ENCODE data around the gene CDX2. TPM values are rescaled to one million over a fixed set of nuclear protein-coding genes. Genes with fewer than 3 reads are reported as not detected.

CDX2 gene
- total RNA-seq, 4 donors from 2014 or later = not detected

GRCh38 chr13:28000567-28000966 is 31.5 kb upstream of the CDX2 start:
- Histone ChIP-seq H3K36me3 (no peaks in the 10 kb centered on the region), H3K9me3 (no peaks in the 10 kb centered on the region), H3K4me3 (no peak overlapping the region), H3K27me3 (no peaks in the 10 kb centered on the region), H3K4me1 (peaks cover 3% of the 10 kb centered on the region), H3K27ac (no peak overlapping the region)
- 28% methylated on average over 5 of the region's 5 CpGs for WGBS
- TF ChIP-seq POLR2A (IDR thresholded peaks at IDR 0.05) (no peak), POLR2AphosphoS5 (IDR thresholded peaks at IDR 0.05) (no peak), EP300 (IDR thresholded peaks at IDR 0.05) (no peak)
- TF ChIP-seq, protein P1, sequence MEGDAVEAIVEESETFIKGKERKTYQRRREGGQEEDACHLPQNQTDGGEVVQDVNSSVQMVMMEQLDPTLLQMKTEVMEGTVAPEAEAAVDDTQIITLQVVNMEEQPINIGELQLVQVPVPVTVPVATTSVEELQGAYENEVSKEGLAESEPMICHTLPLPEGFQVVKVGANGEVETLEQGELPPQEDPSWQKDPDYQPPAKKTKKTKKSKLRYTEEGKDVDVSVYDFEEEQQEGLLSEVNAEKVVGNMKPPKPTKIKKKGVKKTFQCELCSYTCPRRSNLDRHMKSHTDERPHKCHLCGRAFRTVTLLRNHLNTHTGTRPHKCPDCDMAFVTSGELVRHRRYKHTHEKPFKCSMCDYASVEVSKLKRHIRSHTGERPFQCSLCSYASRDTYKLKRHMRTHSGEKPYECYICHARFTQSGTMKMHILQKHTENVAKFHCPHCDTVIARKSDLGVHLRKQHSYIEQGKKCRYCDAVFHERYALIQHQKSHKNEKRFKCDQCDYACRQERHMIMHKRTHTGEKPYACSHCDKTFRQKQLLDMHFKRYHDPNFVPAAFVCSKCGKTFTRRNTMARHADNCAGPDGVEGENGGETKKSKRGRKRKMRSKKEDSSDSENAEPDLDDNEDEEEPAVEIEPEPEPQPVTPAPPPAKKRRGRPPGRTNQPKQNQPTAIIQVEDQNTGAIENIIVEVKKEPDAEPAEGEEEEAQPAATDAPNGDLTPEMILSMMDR (IDR thresholded peaks at IDR 0.05) = no peak
- DNase-seq (ENCODE audit: low spot score in 2 of 2) = no peak

- H3K9me3 ChIP-seq = no peaks in the 10 kb centered on the region
- 44% methylated on average over 7 of the region's 7 CpGs for WGBS
- no peaks in the 10 kb centered on the region for H3K36me3 ChIP-seq
- peaks cover 3% of the 10 kb centered on the region for H3K4me1 ChIP-seq
- H3K27me3 ChIP-seq = no peaks in the 10 kb centered on the region
- DNase-seq (ENCODE audit: low spot score in 2 of 2) = no peak
- H3K27ac ChIP-seq = no peak overlapping the region
- no peak overlapping the region for H3K4me3 ChIP-seq
- TF ChIP-seq, protein P1 (IDR thresholded peaks at IDR 0.05) = no peak
- no peak for TF ChIP-seq EP300 (IDR thresholded peaks at IDR 0.05)
- no peak for TF ChIP-seq POLR2A (IDR thresholded peaks at IDR 0.05)
- no peak for TF ChIP-seq POLR2AphosphoS5 (IDR thresholded peaks at IDR 0.05)
Measured at GRCh38 chr13:27997904-27998522, 28.9 kb upstream of the CDX2 start.

DNA sequence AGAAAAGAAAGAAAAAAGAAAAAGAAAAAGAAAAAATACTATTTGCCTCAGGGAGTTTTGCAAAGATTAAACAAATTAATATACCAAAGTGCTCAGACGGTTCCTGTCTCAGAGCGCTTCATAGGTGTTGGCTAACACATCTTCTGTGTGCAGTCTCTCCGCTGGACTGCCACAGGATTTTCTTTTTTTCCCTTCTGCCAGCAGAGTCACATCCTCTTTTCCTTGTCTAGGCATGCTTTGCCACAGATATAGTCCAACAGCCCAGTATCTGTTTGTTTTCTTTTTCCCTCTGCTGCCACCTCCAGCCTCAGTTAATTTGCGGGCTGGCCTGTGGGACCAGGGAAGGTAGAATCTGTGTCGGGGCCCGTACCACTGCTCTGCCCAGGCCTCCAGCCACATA is 22.8 kb upstream of the CDX2 start:
- 58% methylated on average over 6 of the region's 6 CpGs for WGBS
- Histone ChIP-seq H3K4me3 (no peak overlapping the region), H3K9me3 (no peaks in the 10 kb centered on the region), H3K4me1 (no peaks in the 10 kb centered on the region), H3K27me3 (peaks cover 35% of the 10 kb centered on the region), H3K27ac (no peak overlapping the region), H3K36me3 (no peaks in the 10 kb centered on the region)
- TF ChIP-seq, protein P1 (IDR thresholded peaks at IDR 0.05) = no peak
- TF ChIP-seq POLR2A (IDR thresholded peaks at IDR 0.05) = no peak
- TF ChIP-seq EP300 (IDR thresholded peaks at IDR 0.05) = no peak
- no peak for TF ChIP-seq POLR2AphosphoS5 (IDR thresholded peaks at IDR 0.05)
- no peak for DNase-seq (ENCODE audit: low spot score in 2 of 2)

- Histone ChIP-seq H3K4me3 (no peak within 1 kb of the TSS), H3K9me3 (no peaks in the 10 kb centered on the region), H3K27me3 (peaks cover 56% of the 10 kb centered on the region), H3K27ac (no peak within 1 kb of the TSS), H3K36me3 (no peaks in the 10 kb centered on the region), H3K4me1 (no peaks in the 10 kb centered on the region)
- TF ChIP-seq EP300 (IDR thresholded peaks at IDR 0.05) (no peak), POLR2AphosphoS5 (IDR thresholded peaks at IDR 0.05) (no peak), POLR2A (IDR thresholded peaks at IDR 0.05) (no peak)
- TF ChIP-seq, protein P1 (IDR thresholded peaks at IDR 0.05) = no peak
- DNase-seq (ENCODE audit: low spot score in 2 of 2) = no peak
- 68% methylated on average over 11 of the region's 11 CpGs for WGBS
Measured at GRCh38 chr13:27988520-27988919, 19.4 kb upstream of the CDX2 start, which contains the start of gene URAD. Gene URAD (minus strand): TSS chr13:27988693. CDS start chr13:27988637, 56 bp downstream.

GRCh38 chr13:27985600-27985999 is 16.5 kb upstream of the CDX2 start:
- peaks cover 80% of the 10 kb centered on the region for H3K27me3 ChIP-seq
- H3K4me3 ChIP-seq = no peak overlapping the region
- peaks cover under 1% of the 10 kb centered on the region for H3K4me1 ChIP-seq
- H3K9me3 ChIP-seq = no peaks in the 10 kb centered on the region
- WGBS = 91% methylated on average over 1 of the region's 1 CpG
- no peak for DNase-seq (ENCODE audit: low spot score in 2 of 2)
- TF ChIP-seq POLR2AphosphoS5 (IDR thresholded peaks at IDR 0.05) = no peak
- no peak for TF ChIP-seq EP300 (IDR thresholded peaks at IDR 0.05)
- TF ChIP-seq POLR2A (IDR thresholded peaks at IDR 0.05) = no peak
- TF ChIP-seq, protein P1 (IDR thresholded peaks at IDR 0.05) = no peak
- H3K27ac ChIP-seq = no peak overlapping the region
- H3K36me3 ChIP-seq = no peaks in the 10 kb centered on the region

Data from suprapubic skin (tissue), 4 donors.